ENCODE data around the gene POLDIP2. TPM values are rescaled to one million over a fixed set of nuclear protein-coding genes. Genes with fewer than 3 reads are reported as not detected.

The POLDIP2 gene, protein sequence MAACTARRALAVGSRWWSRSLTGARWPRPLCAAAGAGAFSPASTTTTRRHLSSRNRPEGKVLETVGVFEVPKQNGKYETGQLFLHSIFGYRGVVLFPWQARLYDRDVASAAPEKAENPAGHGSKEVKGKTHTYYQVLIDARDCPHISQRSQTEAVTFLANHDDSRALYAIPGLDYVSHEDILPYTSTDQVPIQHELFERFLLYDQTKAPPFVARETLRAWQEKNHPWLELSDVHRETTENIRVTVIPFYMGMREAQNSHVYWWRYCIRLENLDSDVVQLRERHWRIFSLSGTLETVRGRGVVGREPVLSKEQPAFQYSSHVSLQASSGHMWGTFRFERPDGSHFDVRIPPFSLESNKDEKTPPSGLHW
- 14.6 and 15.4 TPM in 2 replicates for total RNA-seq (2013; cell fraction: nucleolus; rRNA removed)
- total RNA-seq (2014; rRNA removed) (126 and 131 TPM in 2 replicates), total RNA-seq (2014; rRNA removed; fragmentation: Illumina TruSeq; extraction: Trizol) (63.9 and 69.2 TPM in 2 replicates), total RNA-seq (2021) (108 and 111 TPM in 2 replicates), polyA plus RNA-seq (2011; rRNA removed) (57.7 and 89.9 TPM in 2 replicates), polyA plus RNA-seq (2014; fragmentation: Illumina TruSeq; extraction: Trizol) (120 and 133 TPM in 2 replicates), polyA plus RNA-seq (2014; fragmentation: Nextera tagmentation; extraction: Ambion mirVana) (10 to 100 TPM; 22.8 to 36.9 TPM), polyA plus RNA-seq (2014; rRNA removed) (134 and 139 TPM in 2 replicates), polyA plus RNA-seq (2016; fragmentation: Nextera tagmentation; extraction: Ambion mirVana) (100 to 1,000 TPM; 180 to 196 TPM), polyA minus RNA-seq (2011; rRNA and poly(A)+ RNA removed) (49.2 and 59.1 TPM in 2 replicates), Bru-seq, nascent RNA (percentile 79 among the genes with signal in this experiment), BruChase-seq, experiment 1, labeled RNA remaining after a 6-hour chase (percentile 87 among the genes with signal in this experiment), BruChase-seq, experiment 2, labeled RNA remaining after a 2-hour chase (percentile 78 among the genes with signal in this experiment)
- polyA plus RNA-seq (2011; ENCODE audit: low read depth), result 40.6 TPM
- polyA plus RNA-seq (2011; cell fraction: cytosol; rRNA removed), result 97.0 and 115 TPM in 2 replicates
- polyA plus RNA-seq (2011; cell fraction: nucleus; rRNA removed), result 55.2 and 56.5 TPM in 2 replicates
- polyA plus RNA-seq (2012), result 62.4 and 78.2 TPM in 2 replicates
- polyA minus RNA-seq (2011; cell fraction: cytosol; rRNA and poly(A)+ RNA removed), result 25.4 and 26.7 TPM in 2 replicates
- polyA minus RNA-seq (2011; cell fraction: nucleus; rRNA and poly(A)+ RNA removed), result 10.9 and 17.0 TPM in 2 replicates
- long read RNA-seq, experiment 1, transcript POLDIP2-201 (11 exons, 2,121 nt), result major isoform, 119 of 139 reads
- long read RNA-seq, experiment 1, partial matches to known transcripts, result 6 of 139 reads
- long read RNA-seq, experiment 1, other reads (novel, unspliced or antisense), result 14 of 139 reads
- long read RNA-seq, experiment 2, transcript POLDIP2-201 (11 exons, 2,121 nt), result major isoform, 60 of 103 reads
- long read RNA-seq, experiment 2, partial matches to known transcripts, result 11 of 103 reads
- long read RNA-seq, experiment 2, other reads (novel, unspliced or antisense), result 32 of 103 reads

GRCh38 chr17:28357061-28357900 lies at the start of gene POLDIP2:
TSS of gene POLDIP2 (minus strand) at chr17:28357527. CDS start at chr17:28357448, 79 bp downstream.
- SMC1A ChIA-PET (ENCODE audit: uncharacterized antibody, unreplicated experiment), result interaction anchor here (0.9 to 4.7 kb wide), 6 partner anchors 9 to 552 kb away, joined by 3 to 27 read pairs (median 4); partner anchors contain the start of genes IFT20 and TNFAIP1
- WGBS (ENCODE audit: insufficient coverage, insufficient replicate concordance, low lambda C conversion rate, missing lambda C conversion rate), result under 1% methylated on average over 57 of the region's 80 CpGs
- H3K4me3 ChIP-seq, result peak within 1 kb of the TSS; percentile 92
- H3K9me3 ChIP-seq (replicated peaks; ENCODE audit: control insufficient read depth, insufficient read depth, low read length), result no peaks in the 10 kb centered on the region
- no peaks in the 10 kb centered on the region for H3K27me3 ChIP-seq (replicated peaks in 1 of 2; ENCODE audit: control insufficient read depth in 2 of 2, insufficient read depth in 2 of 2, low read length in 1 of 2)
- peaks cover 2% of the 10 kb centered on the region; the same call in 1 of the 2 replicates for H3K4me1 ChIP-seq (ENCODE audit: control insufficient read depth, insufficient read depth, low read length)
- RAD21 ChIA-PET (ENCODE audit: unreplicated experiment), result interaction anchor here (0.8 to 3.3 kb wide), 4 partner anchors 20 to 220 kb away, joined by 3 to 31 read pairs (median 4); partner anchors contain the start of genes ALDOC, IFT20 and TNFAIP1
- peak; percentile 55 for DNase-seq (ENCODE audit: low read depth, low spot score)
- intact Hi-C loops (cut with micrococcal nuclease; ENCODE audit: unreplicated experiment) (loop anchor here (1.0 kb wide), 1 partner anchor 22 kb away; the partner anchor contains the start of genes IFT20 and TNFAIP1), in situ Hi-C loops (cut with MboI) (no loop called here)
- peak within 1 kb of the TSS; percentile 99 for H3K9ac ChIP-seq (ENCODE audit: control insufficient read depth, insufficient read depth, low read length)
- H3K4me2 ChIP-seq (ENCODE audit: control insufficient read depth, insufficient read depth), result peak within 1 kb of the TSS; percentile 98
- H4K20me1 ChIP-seq (ENCODE audit: control insufficient read depth, insufficient read depth), result no peaks in the 10 kb centered on the region
- H3K27ac ChIP-seq (ENCODE audit: control insufficient read depth, insufficient read depth), result peak within 1 kb of the TSS; percentile 79
- BruUV-seq (replicated peaks), result no TSS peak
- H3K79me2 ChIP-seq (ENCODE audit: control insufficient read depth, insufficient read depth, low read length), result peaks cover 30% of the 10 kb centered on the region
- FAIRE-seq, result peak; percentile 66
- peak; percentile 100 for ATAC-seq
- POLR2A ChIA-PET, result interaction anchor here (0.6 to 3.0 kb wide), 4 partner anchors 12 to 475 kb away, joined by 3 to 26 read pairs (median 6); partner anchors contain the start of genes IFT20, TNFAIP1 and VTN
- CTCF ChIA-PET, result interaction anchor here (0.7 to 5.1 kb wide), 5 partner anchors 9 to 58 kb away, joined by 3 to 29 read pairs (median 4); partner anchors contain the start of genes IFT20 and TNFAIP1
- H2AFZ ChIP-seq (ENCODE audit: control insufficient read depth, low read depth, low read length), result peak within 1 kb of the TSS; percentile 85
- H3K36me3 ChIP-seq (ENCODE audit: control insufficient read depth in 2 of 2, insufficient read depth in 2 of 2, low read length in 1 of 2), result peaks cover 2 to 16% of the 10 kb centered on the region in 2 experiments
- TF ChIP-seq POLR2A (IDR thresholded peaks at IDR 0.05; ENCODE audit: low read depth, low read length) (peak; percentile 97), SMARCA5 (IDR thresholded peaks at IDR 0.05) (peak; percentile 56; the same call in 1 of the 2 replicates), JUNB (IDR thresholded peaks at IDR 0.05) (no peak), YY1 (IDR thresholded peaks at IDR 0.05; ENCODE audit: low read depth, low read length) (peak; percentile 98), PAX5 (IDR thresholded peaks at IDR 0.05; ENCODE audit: borderline replicate concordance, low read depth, low read length) (no peak), CEBPB (IDR thresholded peaks at IDR 0.05; ENCODE audit: borderline replicate concordance in 1 of 2, low read depth in 2 of 2, low read length in 2 of 2) (no peak), CREB1 (IDR thresholded peaks at IDR 0.05; ENCODE audit: low read depth) (peak; percentile 96), RAD21 (IDR thresholded peaks at IDR 0.05; ENCODE audit: insufficient read depth, low read depth, low read length) (no peak), NR2C1 (IDR thresholded peaks at IDR 0.05) (peak; percentile 87), KLF5 (IDR thresholded peaks at IDR 0.05; ENCODE audit: partially characterized antibody) (peak; percentile 66), NFIC (IDR thresholded peaks at IDR 0.05; ENCODE audit: low read depth, low read length) (peak; percentile 48; the same call in 1 of the 2 replicates)
- TF ChIP-seq, protein P1, sequence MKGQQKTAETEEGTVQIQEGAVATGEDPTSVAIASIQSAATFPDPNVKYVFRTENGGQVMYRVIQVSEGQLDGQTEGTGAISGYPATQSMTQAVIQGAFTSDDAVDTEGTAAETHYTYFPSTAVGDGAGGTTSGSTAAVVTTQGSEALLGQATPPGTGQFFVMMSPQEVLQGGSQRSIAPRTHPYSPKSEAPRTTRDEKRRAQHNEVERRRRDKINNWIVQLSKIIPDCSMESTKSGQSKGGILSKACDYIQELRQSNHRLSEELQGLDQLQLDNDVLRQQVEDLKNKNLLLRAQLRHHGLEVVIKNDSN (IDR thresholded peaks at IDR 0.05; ENCODE audit: borderline replicate concordance, extremely low read length, insufficient read depth, low read depth, low read length), result peak; percentile 91

Data from GM12878 (cell line).